IPS-20b (cell line): ENCODE data around the gene TTYH2.

Experiments
- H3K27ac ChIP-seq: one replicate; pipeline ENCODE4 v1.5.1; 2013; ENCODE audit warnings: low read length
- H3K27me3 ChIP-seq: 2 replicates; pipeline ENCODE4 v1.6.1; 2013; ENCODE audit warnings: mild to moderate bottlenecking, low read length, inconsistent platforms; ENCODE audit not compliant: insufficient read depth
- H3K36me3 ChIP-seq: 2 replicates; pipeline ENCODE4 v1.6.1; 2013; ENCODE audit warnings: low read depth, mild to moderate bottlenecking, inconsistent platforms, low read length, moderate library complexity; ENCODE audit not compliant: insufficient read depth
- H3K4me1 ChIP-seq: 2 replicates; pipeline ENCODE4 v1.6.1; 2013; ENCODE audit warnings: mild to moderate bottlenecking, control low read depth, inconsistent platforms, low read length, moderate library complexity; ENCODE audit not compliant: insufficient read depth
- H3K4me3 ChIP-seq: 2 replicates; pipeline ENCODE4 v1.5.1; 2013; ENCODE audit warnings: mild to moderate bottlenecking, low read length, inconsistent platforms
- H3K9ac ChIP-seq: 2 replicates; pipeline ENCODE4 v1.6.1; 2013; ENCODE audit warnings: low read depth, mild to moderate bottlenecking, inconsistent platforms, low read length, moderate library complexity
- H3K9me3 ChIP-seq: 2 replicates; pipeline ENCODE4 v1.6.1; 2013; ENCODE audit warnings: mild to moderate bottlenecking, low read depth, low read length, inconsistent platforms; ENCODE audit not compliant: insufficient read depth

TTYH2 gene

GRCh38 chr17:74231928-74232907 lies 18.8 kb downstream of the TTYH2 start:
- H3K4me3 ChIP-seq, result no peak overlapping the region
- H3K4me1 ChIP-seq, result peaks cover 3% of the 10 kb centered on the region; the same call in 1 of the 2 replicates
- H3K27me3 ChIP-seq, result no peaks in the 10 kb centered on the region
- no peaks in the 10 kb centered on the region for H3K36me3 ChIP-seq
- no peak overlapping the region for H3K27ac ChIP-seq
- no peaks in the 10 kb centered on the region for H3K9me3 ChIP-seq
- H3K9ac ChIP-seq, result no peak overlapping the region

GRCh38 chr17:74233937-74234336 lies 20.6 kb downstream of the TTYH2 start:
- no peaks in the 10 kb centered on the region for H3K27me3 ChIP-seq
- H3K4me3 ChIP-seq, result no peak overlapping the region
- no peaks in the 10 kb centered on the region for H3K36me3 ChIP-seq
- H3K4me1 ChIP-seq, result peaks cover 3% of the 10 kb centered on the region; the same call in 1 of the 2 replicates
- H3K27ac ChIP-seq, result no peak overlapping the region
- H3K9me3 ChIP-seq, result no peaks in the 10 kb centered on the region
- no peak overlapping the region; the same call in 1 of the 2 replicates for H3K9ac ChIP-seq

GRCh38 chr17:74234486-74234885 lies 21.1 kb downstream of the TTYH2 start:
- Histone ChIP-seq H3K9ac (no peak overlapping the region), H3K9me3 (no peaks in the 10 kb centered on the region), H3K4me3 (no peak overlapping the region), H3K36me3 (no peaks in the 10 kb centered on the region), H3K27ac (no peak overlapping the region), H3K27me3 (no peaks in the 10 kb centered on the region), H3K4me1 (peaks cover 3% of the 10 kb centered on the region; the same call in 1 of the 2 replicates)

GRCh38 chr17:74235040-74235581 lies 21.7 kb downstream of the TTYH2 start:
- H3K4me3 ChIP-seq, result no peak overlapping the region
- peaks cover 3% of the 10 kb centered on the region; the same call in 1 of the 2 replicates for H3K4me1 ChIP-seq
- no peaks in the 10 kb centered on the region for H3K9me3 ChIP-seq
- no peak overlapping the region for H3K27ac ChIP-seq
- H3K36me3 ChIP-seq, result no peaks in the 10 kb centered on the region
- H3K9ac ChIP-seq, result no peak overlapping the region
- no peaks in the 10 kb centered on the region for H3K27me3 ChIP-seq

GRCh38 chr17:74235911-74236371 lies 22.6 kb downstream of the TTYH2 start:
- H3K4me1 ChIP-seq, result peaks cover 7% of the 10 kb centered on the region; the same call in 1 of the 2 replicates
- no peaks in the 10 kb centered on the region for H3K27me3 ChIP-seq
- H3K27ac ChIP-seq, result no peak overlapping the region
- no peak overlapping the region for H3K4me3 ChIP-seq
- H3K36me3 ChIP-seq, result no peaks in the 10 kb centered on the region
- no peaks in the 10 kb centered on the region for H3K9me3 ChIP-seq
- no peak overlapping the region for H3K9ac ChIP-seq

GRCh38 chr17:74237321-74237720 lies 23.9 kb downstream of the TTYH2 start:
- Histone ChIP-seq H3K4me1 (peaks cover 7% of the 10 kb centered on the region; the same call in 1 of the 2 replicates), H3K9me3 (no peaks in the 10 kb centered on the region), H3K27ac (no peak overlapping the region), H3K9ac (no peak overlapping the region), H3K36me3 (no peaks in the 10 kb centered on the region), H3K4me3 (no peak overlapping the region), H3K27me3 (no peaks in the 10 kb centered on the region)

GRCh38 chr17:74239172-74239571 lies 25.8 kb downstream of the TTYH2 start:
- H3K27me3 ChIP-seq, result peaks cover 3% of the 10 kb centered on the region; the same call in 1 of the 2 replicates
- no peak overlapping the region for H3K27ac ChIP-seq
- H3K9ac ChIP-seq, result no peak overlapping the region
- H3K4me3 ChIP-seq, result no peak overlapping the region
- H3K9me3 ChIP-seq, result no peaks in the 10 kb centered on the region
- peaks cover 7% of the 10 kb centered on the region; the same call in 1 of the 2 replicates for H3K4me1 ChIP-seq
- no peaks in the 10 kb centered on the region for H3K36me3 ChIP-seq

GRCh38 chr17:74240618-74241205 lies 27.3 kb downstream of the TTYH2 start:
- H3K4me1 ChIP-seq, result peaks cover 12% of the 10 kb centered on the region; the same call in 1 of the 2 replicates
- no peak overlapping the region for H3K27ac ChIP-seq
- H3K36me3 ChIP-seq, result no peaks in the 10 kb centered on the region
- no peak overlapping the region for H3K4me3 ChIP-seq
- H3K27me3 ChIP-seq, result peaks cover 14% of the 10 kb centered on the region; the same call in 1 of the 2 replicates
- no peak overlapping the region for H3K9ac ChIP-seq
- H3K9me3 ChIP-seq, result no peaks in the 10 kb centered on the region

- peaks cover 14% of the 10 kb centered on the region; the same call in 1 of the 2 replicates for H3K4me1 ChIP-seq
- no peaks in the 10 kb centered on the region for H3K36me3 ChIP-seq
These were observed 28.1 kb downstream of the TTYH2 start for GRCh38 chr17:74241431-74241830.

GRCh38 chr17:74241847-74242246 lies 28.5 kb downstream of the TTYH2 start:
- Histone ChIP-seq H3K27ac (no peak overlapping the region), H3K9ac (no peak overlapping the region), H3K4me3 (no peak overlapping the region), H3K27me3 (peaks cover 14% of the 10 kb centered on the region; the same call in 1 of the 2 replicates), H3K36me3 (no peaks in the 10 kb centered on the region), H3K4me1 (peaks cover 14% of the 10 kb centered on the region; the same call in 1 of the 2 replicates), H3K9me3 (no peaks in the 10 kb centered on the region)

More at GRCh38 chr17:74241431-74241830, 28.1 kb downstream of the TTYH2 start:
- H3K27me3 ChIP-seq, result peaks cover 14% of the 10 kb centered on the region; the same call in 1 of the 2 replicates
- H3K9ac ChIP-seq, result no peak overlapping the region
- H3K4me3 ChIP-seq, result no peak overlapping the region
- no peaks in the 10 kb centered on the region for H3K9me3 ChIP-seq
- H3K27ac ChIP-seq, result no peak overlapping the region

- no peaks in the 10 kb centered on the region for H3K9me3 ChIP-seq
These were observed 29.8 kb downstream of the TTYH2 start for GRCh38 chr17:74243013-74243755.

More at GRCh38 chr17:74243013-74243755, 29.8 kb downstream of the TTYH2 start:
- Histone ChIP-seq H3K27ac (no peak overlapping the region), H3K36me3 (no peaks in the 10 kb centered on the region), H3K27me3 (peaks cover 14% of the 10 kb centered on the region; the same call in 1 of the 2 replicates), H3K4me1 (peaks cover 14% of the 10 kb centered on the region; the same call in 1 of the 2 replicates), H3K4me3 (no peak overlapping the region), H3K9ac (no peak overlapping the region)
